Stimulated activated CD4-positive, alpha-beta T cell treated with anti-CD3 and anti-CD28 coated beads, TNF-alpha, amount 100 ng/mL, for 1 hour (primary cell): ENCODE results near the gene PLCG1.
"Not testable (repeated sequence)": the region's sequence is repeated elsewhere in the genome, so short reads cannot be mapped to it uniquely, and the experiment has no call there.

Source experiments
- DNase-seq, 3 donors: peaks; one replicate each; pipeline ENCODE4 v3.0.0-alpha.2; 2020; ENCODE audit warnings: low read depth in 3 of 3, low spot score in 1 of 3

The PLCG1 gene

DNA sequence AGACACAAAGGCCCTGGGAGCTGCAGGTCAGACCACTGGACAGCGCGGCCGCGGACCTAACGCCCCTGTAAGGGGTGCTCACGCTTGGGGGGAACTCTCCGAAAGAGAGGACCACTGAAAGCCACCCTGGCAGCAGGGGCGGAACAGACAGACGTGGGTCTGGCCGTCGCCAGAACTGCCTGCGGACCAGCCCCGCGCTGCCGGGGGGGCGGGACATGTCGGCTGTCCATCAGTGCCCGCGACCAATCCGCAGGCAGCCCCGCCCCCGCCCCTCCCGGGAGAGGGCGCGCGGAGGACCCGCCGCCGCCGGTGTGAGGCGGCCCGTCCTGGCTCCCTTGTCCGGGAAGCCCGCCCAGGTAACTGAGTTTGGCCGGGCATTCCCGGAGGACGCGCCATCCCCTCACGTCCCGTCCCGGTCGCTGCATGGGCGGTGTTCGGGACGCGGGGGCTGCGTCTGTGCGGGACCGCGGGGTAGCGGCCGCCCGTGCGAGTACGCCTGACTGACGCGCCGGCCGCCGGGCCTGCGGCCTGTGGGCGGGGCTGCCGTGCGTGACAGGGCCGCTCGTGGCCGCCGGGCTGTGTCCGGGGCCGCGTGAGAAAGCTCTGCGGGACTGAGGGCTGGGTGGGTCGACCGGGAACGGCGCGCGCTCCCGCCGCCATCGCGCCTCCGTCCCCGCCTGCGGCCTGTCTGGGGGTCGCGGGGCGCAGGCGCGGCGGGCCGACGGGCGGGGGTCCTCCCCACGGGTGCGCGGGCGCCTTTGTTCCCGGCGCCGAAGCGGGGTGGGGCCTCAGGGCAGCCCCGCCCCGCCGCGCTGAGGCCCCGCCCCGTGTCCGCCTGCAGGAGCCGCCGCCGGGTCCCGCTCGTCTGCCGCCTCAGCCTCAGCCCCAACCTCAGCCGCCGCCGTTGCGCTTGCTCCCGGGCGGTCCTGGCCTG is at the start of gene PLCG1:
TSS of gene PLCG1 (plus strand) at position 864 of the 934 bp plus-strand sequence. CDS start 99 bp downstream, outside the sequence.
- peak in 2 of 3 donors; percentile 65 to 80 for DNase-seq

DNA sequence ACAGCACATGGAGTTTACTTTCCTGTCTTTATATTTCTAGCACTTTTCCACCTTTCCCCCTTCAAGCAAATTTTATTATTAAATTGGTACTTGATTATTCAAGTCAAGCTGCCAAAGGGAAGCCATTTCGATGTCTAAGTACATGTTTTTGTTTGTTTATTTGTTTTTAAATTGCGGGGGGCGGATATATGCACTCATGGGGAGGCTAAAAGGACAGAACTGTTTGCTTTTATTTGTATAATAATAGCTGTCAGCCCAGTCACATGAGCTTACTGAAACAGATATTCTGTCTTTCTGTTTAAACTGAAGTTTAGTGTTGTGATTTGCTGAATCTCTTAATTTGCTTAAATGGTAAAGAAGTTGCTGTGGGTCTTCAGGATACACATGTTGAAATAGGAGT is 49.6 kb upstream of the PLCG1 start:
- no peak for DNase-seq

DNA sequence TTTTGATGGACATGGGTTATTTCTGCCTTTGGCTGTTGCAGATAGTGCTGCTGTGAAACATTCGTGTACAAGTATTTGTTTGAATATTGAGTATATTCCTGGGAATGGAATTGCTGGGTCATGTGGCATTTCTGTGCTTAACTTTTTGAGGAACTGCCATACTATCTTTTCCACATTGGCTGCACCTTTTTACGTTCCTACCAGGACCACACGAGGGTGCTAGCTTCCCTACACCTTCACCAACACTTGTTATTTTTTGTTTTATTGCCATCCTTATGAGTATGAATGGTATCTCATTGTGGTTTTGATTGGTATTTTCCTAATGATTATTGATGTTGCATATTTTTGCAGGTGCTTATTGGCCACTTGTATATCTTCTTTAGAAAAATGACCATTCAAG is 47.8 kb upstream of the PLCG1 start:
- DNase-seq, result no peak

DNA sequence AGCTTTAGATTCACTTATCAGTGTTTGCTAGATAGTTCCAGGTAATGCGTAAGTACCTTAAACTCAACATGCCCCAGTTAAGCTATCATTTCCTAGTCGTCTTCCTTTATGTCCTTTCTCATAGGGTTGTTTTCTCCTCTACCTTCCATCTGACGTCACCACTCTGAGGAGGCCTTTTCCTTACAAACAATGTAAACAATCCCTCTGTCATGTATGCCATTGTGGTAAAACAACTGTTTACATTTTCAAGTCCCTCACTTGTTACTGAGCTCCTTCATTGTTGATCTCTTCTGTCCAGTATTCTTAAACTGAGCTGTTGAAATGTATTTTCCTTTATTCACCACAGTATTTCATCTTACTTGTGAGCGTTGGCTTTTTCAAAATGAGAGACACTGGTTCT is 45.4 kb upstream of the PLCG1 start:
- DNase-seq, result no peak

DNA sequence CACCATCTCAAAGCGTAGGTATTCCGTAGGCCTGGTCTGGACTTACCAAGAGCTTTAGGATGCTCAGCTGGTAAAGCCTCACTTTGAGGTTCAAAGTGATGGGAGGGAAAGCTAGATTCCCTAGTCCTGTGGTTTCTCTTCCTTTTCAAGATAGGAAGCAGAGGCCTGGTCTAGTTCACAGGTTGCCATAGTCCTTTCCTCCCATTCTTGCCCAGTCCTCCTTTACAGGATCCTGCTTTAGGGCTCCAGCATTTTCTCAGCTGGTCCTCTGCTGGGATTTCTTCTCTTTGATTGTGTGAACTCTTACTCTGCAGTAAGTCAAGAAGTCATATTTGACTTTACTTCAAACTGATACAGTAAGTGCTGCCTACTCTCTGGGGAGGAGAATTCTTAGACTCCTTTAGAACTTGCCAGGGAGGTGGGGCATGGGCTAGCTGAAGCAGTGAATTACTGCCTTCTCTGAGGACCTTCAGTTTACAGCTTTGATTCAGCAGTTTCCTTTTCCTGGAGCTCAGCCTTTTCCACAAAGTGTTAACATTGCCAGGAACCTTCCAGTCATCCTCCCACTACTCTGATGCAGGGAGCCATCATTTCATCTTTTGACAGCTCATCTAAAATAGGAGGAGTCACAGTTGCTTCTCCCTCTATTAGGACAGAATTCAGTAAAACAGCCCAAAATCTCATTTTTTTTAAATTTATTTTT is 42.8 kb upstream of the PLCG1 start:
- DNase-seq, result no peak

DNA sequence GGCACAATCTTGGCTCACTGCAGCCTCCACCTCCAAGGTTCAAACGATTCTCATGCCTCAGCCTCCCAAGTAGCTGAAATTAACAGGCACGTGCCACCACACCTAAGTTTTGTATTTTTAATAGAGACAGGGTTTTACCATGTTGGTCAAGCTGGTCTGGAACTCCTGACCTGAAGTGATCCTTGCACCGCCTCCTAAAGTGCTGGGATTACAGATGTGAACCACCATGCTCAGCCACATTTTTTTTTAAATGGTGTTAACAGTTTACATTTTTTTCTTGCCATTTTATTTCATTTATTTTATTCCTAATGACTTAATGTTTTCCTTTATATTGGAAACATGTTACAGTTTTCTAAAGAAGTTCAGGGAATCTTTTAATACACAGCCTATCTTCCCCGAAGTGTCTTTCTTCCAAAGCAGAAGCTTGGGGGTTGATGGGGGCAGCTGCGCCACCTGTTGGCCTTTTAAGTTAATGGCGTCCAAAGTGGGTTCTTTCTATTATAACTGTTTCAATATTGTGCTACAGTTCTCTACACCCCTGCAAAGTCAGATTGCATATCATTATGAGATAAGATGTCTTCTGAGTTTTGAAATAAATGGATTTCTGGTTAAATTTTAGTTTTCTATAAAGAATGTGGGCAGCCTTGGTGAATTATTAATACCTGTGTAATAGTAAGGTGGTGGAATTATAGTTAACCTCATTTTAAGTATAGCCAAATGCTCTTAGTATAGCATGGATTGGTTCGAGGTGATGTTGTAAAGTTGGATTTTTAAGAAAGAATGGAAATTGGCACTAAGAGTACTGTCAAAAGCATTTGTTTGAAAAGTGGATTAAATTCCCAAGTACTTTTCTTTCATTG is 42.0 kb upstream of the PLCG1 start:
- peak; percentile 5 to 31 (median 30) for DNase-seq

DNA sequence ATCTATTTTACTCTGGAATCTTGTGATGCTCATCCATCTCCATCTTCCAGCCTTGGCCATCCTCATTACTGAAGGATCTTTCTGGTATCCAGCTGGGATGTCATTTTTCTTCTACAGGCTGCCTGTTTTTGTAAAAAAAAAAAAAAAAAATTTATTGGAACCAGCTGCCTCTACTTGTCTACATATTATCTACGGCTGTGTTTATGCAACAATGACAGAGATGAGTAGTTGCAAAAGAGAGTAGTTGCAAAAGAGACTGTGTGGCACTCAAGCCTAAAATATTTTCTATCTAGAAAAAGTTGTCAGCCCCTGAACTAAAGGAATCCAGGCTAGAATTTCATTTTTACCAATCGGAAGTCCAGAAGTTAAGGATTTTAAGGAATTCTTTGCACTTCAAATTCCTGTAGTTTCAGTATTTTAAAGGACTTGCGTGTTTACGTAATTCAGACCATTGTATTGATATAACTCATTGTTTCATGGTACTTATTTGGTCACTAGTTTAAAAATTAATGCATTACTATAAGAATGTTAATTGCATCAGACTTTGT is 38.6 kb upstream of the PLCG1 start:
- DNase-seq, result no peak

DNA sequence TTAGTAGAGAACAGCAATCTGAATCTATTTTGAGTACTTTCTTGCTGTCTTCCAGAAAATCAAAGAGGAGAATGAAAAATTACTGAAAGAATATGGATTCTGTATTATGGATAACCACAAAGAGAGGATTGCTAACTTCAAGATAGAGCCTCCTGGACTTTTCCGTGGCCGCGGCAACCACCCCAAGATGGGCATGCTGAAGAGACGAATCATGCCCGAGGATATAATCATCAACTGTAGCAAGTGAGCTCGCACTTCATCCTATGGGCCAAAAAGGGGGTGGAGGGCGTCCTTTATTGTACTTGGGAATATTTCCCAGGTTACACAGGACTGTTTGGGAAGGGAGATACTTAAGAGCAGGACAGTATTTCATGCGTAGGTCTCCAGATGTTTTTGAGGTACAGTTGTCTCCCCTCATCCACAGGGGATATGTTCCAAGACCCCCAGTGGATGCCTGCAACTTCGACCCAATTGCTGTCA is 37.3 kb upstream of the PLCG1 start:
- no peak for DNase-seq

DNA sequence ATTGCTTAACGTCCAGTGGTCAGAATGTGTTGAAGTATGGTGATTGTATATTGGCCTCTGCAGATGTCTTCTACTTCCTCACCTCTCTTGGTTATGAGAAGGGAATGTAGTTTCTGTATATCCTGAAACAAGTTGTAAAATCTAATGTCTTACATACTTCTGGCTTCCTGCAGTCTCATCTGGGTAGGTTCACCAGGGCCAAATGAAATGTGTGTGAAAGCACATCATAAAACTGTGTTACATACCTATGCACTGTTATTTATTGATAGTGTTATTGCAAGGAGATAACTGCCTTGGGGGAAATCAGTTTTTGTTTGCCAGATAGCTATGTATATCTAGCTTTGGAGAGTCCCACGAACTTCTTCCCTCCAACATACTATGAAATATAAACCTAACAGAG is 35.7 kb upstream of the PLCG1 start:
- DNase-seq, result no peak

DNA sequence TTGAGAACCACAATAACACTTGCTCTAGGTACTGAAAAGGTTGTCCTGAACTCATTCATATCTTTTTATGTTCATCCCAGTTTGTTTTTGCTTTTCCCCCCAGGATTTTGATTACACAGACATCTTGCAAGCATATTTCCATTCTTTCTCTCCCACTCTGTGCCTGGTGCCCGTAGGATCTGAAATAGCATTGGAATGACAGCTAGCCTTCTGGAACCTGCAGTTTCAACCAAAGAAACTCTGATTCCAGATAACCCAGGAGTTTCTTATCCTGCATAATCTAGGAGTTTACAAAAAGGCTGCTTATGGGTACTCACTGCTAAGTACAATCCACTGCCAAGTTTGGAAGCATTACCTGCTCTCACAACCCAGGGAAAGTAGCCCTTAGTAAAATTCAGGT is 28.8 kb upstream of the PLCG1 start:
- no peak for DNase-seq

DNA sequence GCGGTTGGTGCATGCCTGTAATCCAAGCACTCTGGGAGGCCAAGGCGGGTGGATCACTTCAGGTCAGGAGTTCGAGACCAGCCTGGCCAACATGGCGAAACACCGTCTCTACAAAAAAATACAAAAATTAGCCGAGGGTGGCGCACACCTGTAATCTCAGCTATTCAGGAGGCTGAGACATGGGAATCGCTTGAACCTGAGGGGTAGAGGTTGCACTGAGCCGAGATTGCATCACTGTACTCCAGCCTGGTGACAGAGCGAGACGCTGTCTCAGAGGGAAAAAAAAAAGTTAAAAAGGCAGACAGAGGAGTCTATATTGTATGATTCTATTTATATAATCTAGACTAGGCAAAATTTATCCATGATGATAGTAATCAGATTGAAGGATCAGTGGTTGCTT is 27.3 kb upstream of the PLCG1 start:
- no peak for DNase-seq

DNA sequence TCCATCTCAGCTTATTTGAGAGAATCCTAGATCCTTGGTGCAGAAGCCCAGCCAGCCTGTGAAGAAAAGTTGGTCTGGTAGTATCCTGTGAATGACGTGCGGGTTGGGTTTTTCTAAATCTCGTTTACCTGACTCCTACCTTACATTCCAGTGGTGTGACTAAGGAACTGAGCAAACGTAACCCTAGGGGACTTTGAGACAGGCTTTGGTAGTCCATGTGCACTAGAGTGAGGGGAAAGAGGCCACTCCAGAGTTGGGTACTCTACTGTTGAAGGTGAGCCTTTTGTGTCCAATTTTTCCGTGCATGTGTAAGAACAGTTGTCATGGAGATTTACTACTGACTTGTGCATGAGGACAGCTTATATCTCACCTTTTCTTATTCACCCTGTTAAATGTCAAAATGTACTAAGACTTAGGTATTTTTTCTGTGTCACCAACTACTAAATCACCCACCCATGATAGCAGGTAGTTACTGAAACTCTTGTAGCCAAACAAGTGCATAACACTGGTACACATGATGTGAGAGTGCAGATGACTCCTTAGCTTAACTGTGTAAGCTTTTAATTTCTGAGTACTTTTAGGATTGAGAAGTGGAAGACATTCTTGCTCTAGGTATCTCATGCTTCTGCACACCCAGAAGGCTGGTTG is 26.3 kb upstream of the PLCG1 start:
- DNase-seq, result no peak

DNA sequence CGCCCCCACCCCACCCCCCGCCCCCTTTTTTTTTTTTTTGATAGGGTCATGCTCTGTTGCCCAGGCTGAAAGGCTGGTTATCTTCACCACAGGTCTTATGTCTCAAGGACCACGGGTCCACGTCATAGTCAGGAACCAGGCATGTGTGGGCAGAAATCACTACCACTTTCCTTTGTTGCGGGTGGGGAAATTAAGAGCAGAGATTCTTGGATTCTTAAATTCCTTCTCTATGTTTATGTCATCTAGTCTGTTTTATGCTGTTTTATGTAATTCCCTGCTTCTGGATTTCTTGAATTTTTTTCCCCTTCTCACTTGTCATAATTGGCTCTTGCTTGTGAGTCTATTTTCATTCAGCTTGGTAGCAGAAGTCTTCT is 25.8 kb upstream of the PLCG1 start:
- no peak for DNase-seq

DNA sequence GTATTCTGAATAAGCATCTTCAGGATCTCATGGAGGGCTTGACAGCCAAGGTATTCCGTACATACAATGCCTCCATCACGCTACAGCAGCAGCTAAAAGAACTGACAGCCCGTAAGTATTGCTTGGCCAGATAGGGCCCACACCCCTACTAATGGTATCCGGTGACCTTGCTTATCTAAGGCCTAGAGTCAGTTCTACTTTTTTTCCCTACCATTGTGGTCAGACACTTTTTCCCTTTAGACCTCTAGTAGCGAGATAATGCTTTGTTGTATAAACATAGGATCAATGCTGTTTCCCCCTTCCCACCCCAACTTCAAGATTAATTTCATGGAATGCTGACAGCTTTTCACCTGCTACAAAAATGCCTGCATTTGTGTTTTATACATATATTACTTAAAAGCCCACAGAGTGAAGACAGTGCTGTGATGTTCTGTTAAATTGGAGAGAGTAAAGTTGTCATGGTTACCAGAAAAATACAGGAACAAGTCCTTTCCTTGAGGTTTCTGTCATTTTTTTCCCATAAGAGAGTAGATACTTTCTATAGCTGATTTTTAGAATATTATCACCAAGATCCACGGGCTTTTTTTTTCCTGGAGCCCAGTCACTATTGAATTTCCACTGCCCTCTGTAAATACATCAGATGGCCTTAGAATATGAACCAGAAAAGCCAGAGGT is 20.9 kb upstream of the PLCG1 start:
- no peak for DNase-seq

DNA sequence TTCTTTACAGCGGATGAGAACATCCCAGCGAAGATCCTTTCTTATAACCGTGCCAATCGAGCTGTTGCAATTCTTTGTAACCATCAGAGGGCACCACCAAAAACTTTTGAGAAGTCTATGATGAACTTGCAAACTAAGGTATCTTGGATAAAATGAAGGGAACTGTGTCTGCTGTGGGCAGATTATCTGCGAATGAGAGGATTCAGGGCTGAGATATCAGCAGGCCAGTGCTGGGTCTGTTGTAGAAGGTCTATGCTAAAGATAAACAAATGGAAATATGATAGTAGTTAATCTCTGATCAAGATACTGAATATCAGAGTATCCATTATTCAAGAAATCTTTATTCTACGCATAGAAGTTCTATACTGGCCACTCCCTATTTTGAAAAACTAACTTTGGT is 19.2 kb upstream of the PLCG1 start:
- DNase-seq, result not testable (repeated sequence)

DNA sequence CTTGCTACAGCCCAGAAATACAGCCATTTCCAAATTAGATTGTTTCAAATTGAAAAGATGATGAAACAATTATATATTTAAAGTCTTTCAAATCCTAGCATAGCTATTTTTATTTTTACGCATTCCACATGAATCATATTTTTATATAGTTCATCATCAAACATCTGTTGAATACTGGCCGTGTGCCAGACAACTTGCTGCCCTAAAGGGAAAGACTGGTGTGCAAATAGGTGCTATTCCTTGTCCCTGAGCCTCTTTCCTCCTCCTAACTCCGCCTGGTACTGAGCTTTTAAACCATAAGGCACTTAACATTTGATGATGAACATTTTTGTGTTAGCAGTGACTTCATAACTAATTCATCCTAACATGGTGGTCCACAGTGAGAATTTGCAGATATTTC is 18.7 kb upstream of the PLCG1 start:
- DNase-seq, result no peak

DNA sequence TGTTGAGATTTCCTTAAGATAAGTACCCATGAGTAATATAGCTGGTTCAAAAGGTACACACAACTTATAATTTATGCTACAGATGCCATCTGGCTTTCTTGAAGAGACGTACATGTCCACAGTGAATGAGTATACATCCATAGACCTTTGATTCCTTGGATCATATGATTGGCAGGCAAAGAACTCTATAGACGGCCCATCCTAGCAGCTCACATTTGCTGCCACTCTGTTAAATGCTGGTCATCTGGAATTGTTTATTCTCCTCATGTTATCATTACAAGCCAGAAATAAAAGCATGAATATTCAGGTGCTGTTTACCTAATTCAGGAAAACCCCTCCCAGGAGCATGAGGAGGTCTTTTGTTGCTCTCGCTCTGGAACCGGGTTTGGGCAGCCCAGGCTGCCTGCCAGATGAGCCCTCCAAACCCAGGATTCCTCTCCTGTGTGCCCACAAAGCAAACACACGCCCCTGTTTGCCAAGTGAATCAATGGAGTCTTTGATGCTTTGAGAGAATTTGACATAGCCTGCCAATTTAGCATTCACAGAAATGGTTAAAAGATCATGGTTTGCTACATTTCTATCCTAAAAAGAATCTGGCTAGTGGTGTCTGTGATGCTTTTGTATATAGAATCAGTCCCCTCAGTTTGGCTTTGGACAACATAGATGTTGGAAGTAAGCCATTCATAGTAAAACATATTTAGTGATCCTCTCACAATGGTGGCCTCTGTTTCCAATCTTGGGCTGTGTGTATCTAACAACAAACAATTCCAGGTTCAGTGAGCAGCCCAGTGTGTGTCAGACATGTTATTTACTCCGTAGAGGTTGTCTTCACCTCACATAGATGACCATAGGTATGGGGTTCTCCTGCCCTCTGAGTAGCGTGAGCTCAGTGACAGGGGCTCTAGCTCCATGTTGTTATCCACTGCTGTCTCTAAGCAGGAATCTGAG is 17.5 kb upstream of the PLCG1 start:
- no peak for DNase-seq

DNA sequence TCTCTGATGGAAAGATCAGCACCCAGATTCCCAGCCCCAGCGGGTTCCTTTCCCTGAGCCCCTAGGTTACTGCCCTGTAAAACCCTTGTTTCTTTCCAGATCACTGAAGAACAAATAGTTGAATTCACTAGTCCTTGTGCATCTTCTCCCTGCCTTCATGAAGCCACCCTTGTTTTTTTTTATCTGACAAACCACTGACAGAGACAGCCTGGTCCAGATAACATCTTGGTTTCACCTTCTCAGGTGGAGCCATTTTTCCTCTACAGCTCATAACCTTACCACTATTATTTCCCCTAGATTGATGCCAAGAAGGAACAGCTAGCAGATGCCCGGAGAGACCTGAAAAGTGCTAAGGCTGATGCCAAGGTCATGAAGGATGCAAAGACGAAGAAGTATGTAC is 15.9 kb upstream of the PLCG1 start:
- no peak for DNase-seq

DNA sequence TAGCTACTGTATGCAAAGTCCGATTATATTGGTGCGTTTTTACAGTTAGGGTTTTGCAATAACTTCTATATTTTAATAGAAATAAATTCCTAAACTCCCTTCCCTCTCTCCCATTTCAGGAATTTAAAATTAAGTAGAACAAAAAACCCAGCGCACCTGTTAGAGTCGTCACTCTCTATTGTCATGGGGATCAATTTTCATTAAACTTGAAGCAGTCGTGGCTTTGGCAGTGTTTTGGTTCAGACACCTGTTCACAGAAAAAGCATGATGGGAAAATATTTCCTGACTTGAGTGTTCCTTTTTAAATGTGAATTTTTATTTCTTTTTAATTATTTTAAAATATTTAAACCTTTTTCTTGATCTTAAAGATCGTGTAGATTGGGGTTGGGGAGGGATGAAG is 13.7 kb upstream of the PLCG1 start:
- no peak for DNase-seq
